ENCODE data around the gene EGR1. TPM values are rescaled to one million over a fixed set of nuclear protein-coding genes. Genes with fewer than 3 reads are reported as not detected.

Gene EGR1
- polyA plus RNA-seq, 2 of the 4 experiments (the other 2 are of a cell fraction): 0.59 to 49.3 TPM

- TF ChIP-seq ZNF302 (CRISPR knock-in tag; IDR thresholded peaks at IDR 0.05) (no peak), ZC3H11A (IDR thresholded peaks at IDR 0.05) (no peak), REST (IDR thresholded peaks at IDR 0.05) (peak; percentile 60), KDM5A (IDR thresholded peaks at IDR 0.05) (no peak), HEYL (CRISPR knock-in tag; IDR thresholded peaks at IDR 0.05) (peak; percentile 74), EHMT2 (IDR thresholded peaks at IDR 0.05; ENCODE audit: low read depth) (no peak), RAD21 (conservative IDR thresholded peaks at IDR 0.05 in 1 of 2, IDR thresholded peaks at IDR 0.05 in 1 of 2) (no peak), ELK1 (IDR thresholded peaks at IDR 0.05; ENCODE audit: low read depth, low read length) (no peak), TFCP2L1 (CRISPR knock-in tag; IDR thresholded peaks at IDR 0.05) (peak; percentile 99), ESRRA (IDR thresholded peaks at IDR 0.05; ENCODE audit: borderline replicate concordance, low read length) (0 out of 2 replicates have a peak, but pooled peaks have one; percentile 7), E2F6 (IDR thresholded peaks at IDR 0.05; ENCODE audit: borderline replicate concordance, low read depth) (no peak), GATA3 (IDR thresholded peaks at IDR 0.05; ENCODE audit: borderline replicate concordance) (no peak), RFX5 (IDR thresholded peaks at IDR 0.05) (no peak), HOXB5 (CRISPR knock-in tag; IDR thresholded peaks at IDR 0.05) (peak; percentile 85), JUN (IDR thresholded peaks at IDR 0.05) (no peak), FOSL2 (IDR thresholded peaks at IDR 0.05) (no peak), FOSL2 (CRISPR knock-in tag; IDR thresholded peaks at IDR 0.05) (peak; percentile 7; the same call in 1 of the 2 replicates), HOXA7 (CRISPR knock-in tag; IDR thresholded peaks at IDR 0.05) (peak; percentile 100), MYC (IDR thresholded peaks at IDR 0.05; ENCODE audit: borderline replicate concordance, low read length) (no peak), USF2 (IDR thresholded peaks at IDR 0.05) (peak; percentile 50), RNF2 (IDR thresholded peaks at IDR 0.05; ENCODE audit: borderline replicate concordance, low read depth) (no peak)
These were observed 4.5 kb downstream of the EGR1 start (continued) for GRCh38 chr5:138469540-138470321.
